Thyroid gland (tissue), 4 donors: ENCODE measurements around the gene SKOR2. TPM values are rescaled to one million over a fixed set of nuclear protein-coding genes. Genes with fewer than 3 reads are reported as not detected.
"Not testable (repeated sequence)": the region's sequence is repeated elsewhere in the genome, so short reads cannot be mapped to it uniquely, and the experiment has no call there.

Source experiments
- DNase-seq, 2 donors: peaks; one replicate each; pipeline ENCODE4 v3.0.0-alpha.2; 2019
- H3K27ac ChIP-seq, 3 donors: fragments of 200-600 bp; sonication (generic); 1 replicate in 2 of 3; 2 replicates in 1 of 3; pipeline ENCODE4 v1.5.1; 2016 to 2019; ENCODE audit warnings: mild to moderate bottlenecking in 1 of 3, moderate library complexity in 1 of 3
- H3K27me3 ChIP-seq: fragments of 200-600 bp; sonication (generic); one replicate; pipeline ENCODE4 v1.5.1; 2019
- H3K36me3 ChIP-seq, 2 donors: fragments of 200-600 bp; sonication (generic); one replicate each; pipeline ENCODE4 v1.5.1; 2016 to 2019
- H3K4me1 ChIP-seq, 2 donors: fragments of 200-600 bp; sonication (generic); one replicate each; pipeline ENCODE4 v1.5.1; 2017 to 2019
- H3K4me3 ChIP-seq, 3 donors: fragments of 200-600 bp; sonication (generic); replicated peaks in 1 of 3; 1 replicate in 2 of 3; 2 replicates in 1 of 3; pipeline ENCODE4 v1.5.1; 2016; ENCODE audit warnings: mild to moderate bottlenecking in 1 of 3
- H3K9me3 ChIP-seq: fragments of 200-600 bp; sonication (generic); one replicate; pipeline ENCODE4 v1.5.1; 2017
- CTCF ChIP-seq, 6 experiments: fragments of 200-600 bp in 3 of 6; fragments of 450-650 bp in 3 of 6; sonication (generic) in 3 of 6; IDR thresholded peaks; one replicate each; pipeline ENCODE4 v1.5.1; 2016 to 2019; ENCODE audit warnings: antibody characterized with exemption in 6 of 6, mild to moderate bottlenecking in 2 of 6, inconsistent platforms in 1 of 6, moderate library complexity in 1 of 6
- POLR2A ChIP-seq, 2 donors: fragments of 450-650 bp; IDR thresholded peaks; one replicate each; pipeline ENCODE4 v1.6.1; 2017; ENCODE audit warnings: antibody characterized with exemption in 2 of 2, mild to moderate bottlenecking in 2 of 2, moderate library complexity in 1 of 2
- WGBS, 2 donors: methylation state at CpG; one replicate each; pipeline ENCODE4 v1.1.5; 2017; 5-methylcytosine and 5-hydroxymethylcytosine counted together
- intact Hi-C: fragments of 100-400 bp; cut with DNase I; formaldehyde crosslinking; loops from one replicate; pipeline ENCODE4 v1.15.1; 2023
- total RNA-seq, 4 donors: library from RNA; depleted of rRNA; stranded (reverse); fragments of >200 nt; gene quantifications; one replicate each; pipeline ENCODE4 v1.2.3, GENCODE V29; 2016

The SKOR2 gene
- total RNA-seq, 4 donors from 2014 or later = not detected

GRCh38 chr18:47168913-47169312 is 82.5 kb downstream of the SKOR2 start:
- Histone ChIP-seq H3K4me1 (peaks cover 2 to 10% of the 10 kb centered on the region in 2 donors), H3K27me3 (no peaks in the 10 kb centered on the region), H3K27ac (no peak overlapping the region), H3K4me3 (no peak overlapping the region), H3K36me3 (no peaks in the 10 kb centered on the region), H3K9me3 (no peaks in the 10 kb centered on the region)
- WGBS, 2 donors = 85 to 98% methylated on average over 1 of the region's 1 CpG
- DNase-seq = no peak
- TF ChIP-seq CTCF (IDR thresholded peaks at IDR 0.05) (no peak), POLR2A (IDR thresholded peaks at IDR 0.05) (no peak)
- intact Hi-C loops = no loop called here

GRCh38 chr18:47168509-47168908 is 83.0 kb downstream of the SKOR2 start:
- H3K4me3 ChIP-seq = no peak overlapping the region
- H3K27me3 ChIP-seq = no peaks in the 10 kb centered on the region
- no peak overlapping the region for H3K27ac ChIP-seq
- H3K9me3 ChIP-seq = no peaks in the 10 kb centered on the region
- H3K36me3 ChIP-seq = no peaks in the 10 kb centered on the region
- no peak for DNase-seq
- peaks cover 0 to 10% of the 10 kb centered on the region in 2 donors for H3K4me1 ChIP-seq
- intact Hi-C loops = no loop called here
- TF ChIP-seq CTCF (IDR thresholded peaks at IDR 0.05) (no peak), POLR2A (IDR thresholded peaks at IDR 0.05) (no peak)

- no peaks in the 10 kb centered on the region for H3K36me3 ChIP-seq
- intact Hi-C loops = no loop called here
- 77 to 87% methylated on average over 2 of the region's 2 CpGs for WGBS, 2 donors
- no peaks in the 10 kb centered on the region for H3K27me3 ChIP-seq
- no peak for DNase-seq
- TF ChIP-seq POLR2A (IDR thresholded peaks at IDR 0.05) (no peak), CTCF (IDR thresholded peaks at IDR 0.05) (no peak)
- H3K27ac ChIP-seq = no peak overlapping the region
- no peaks in the 10 kb centered on the region for H3K4me1 ChIP-seq
- no peaks in the 10 kb centered on the region for H3K9me3 ChIP-seq
- H3K4me3 ChIP-seq = no peak overlapping the region
Measured at GRCh38 chr18:47166294-47166693, 85.2 kb downstream of the SKOR2 start.

- H3K27me3 ChIP-seq = no peaks in the 10 kb centered on the region
- H3K27ac ChIP-seq = no peak overlapping the region
- no peak for TF ChIP-seq CTCF (IDR thresholded peaks at IDR 0.05)
- TF ChIP-seq POLR2A (IDR thresholded peaks at IDR 0.05) = no peak
- H3K4me3 ChIP-seq = no peak overlapping the region
- no peaks in the 10 kb centered on the region for H3K36me3 ChIP-seq
- 79 to 89% methylated on average over 5 of the region's 5 CpGs for WGBS, 2 donors
- intact Hi-C loops = no loop called here
- H3K9me3 ChIP-seq = no peaks in the 10 kb centered on the region
- no peaks in the 10 kb centered on the region for H3K4me1 ChIP-seq
- DNase-seq = no peak
Measured at GRCh38 chr18:47163241-47163640, 88.2 kb downstream of the SKOR2 start.

- H3K9me3 ChIP-seq = no peaks in the 10 kb centered on the region
- no peak overlapping the region for H3K4me3 ChIP-seq
- intact Hi-C loops = no loop called here
- H3K4me1 ChIP-seq = no peaks in the 10 kb centered on the region
- H3K36me3 ChIP-seq = peaks cover 0 to 2% of the 10 kb centered on the region in 2 donors
- WGBS, 2 donors = 94 to 96% methylated on average over 5 of the region's 5 CpGs
- no peak for TF ChIP-seq POLR2A (IDR thresholded peaks at IDR 0.05)
- TF ChIP-seq CTCF (IDR thresholded peaks at IDR 0.05) = no peak
- DNase-seq = no peak
- no peaks in the 10 kb centered on the region for H3K27me3 ChIP-seq
- H3K27ac ChIP-seq = no peak overlapping the region
Measured at GRCh38 chr18:47160256-47160655, 91.2 kb downstream of the SKOR2 start.

- H3K27ac ChIP-seq, H3K9me3 ChIP-seq, H3K36me3 ChIP-seq, H3K4me1 ChIP-seq, DNase-seq, intact Hi-C loops, H3K4me3 ChIP-seq, H3K27me3 ChIP-seq: not testable (repeated sequence)
- WGBS, 2 donors = 95 to 96% methylated on average over 16 of the region's 16 CpGs
Measured at GRCh38 chr18:47158404-47158803, 93.1 kb downstream of the SKOR2 start.
